HG02759 (cell line): ENCODE results near the gene C9orf152.
"Not testable (repeated sequence)": the region's sequence is repeated elsewhere in the genome, so short reads cannot be mapped to it uniquely, and the experiment has no call there.

Experiments
- ATAC-seq: cut with Tn5 transposase; IDR thresholded peaks from one replicate; pipeline ENCODE4 v1.9.1; 2021; ENCODE audit warnings: mild to moderate bottlenecking, moderate library complexity; ENCODE audit not compliant: unreplicated experiment

C9orf152 gene

GRCh38 chr9:110214586-110215355 is 6.8 kb upstream of the C9orf152 start:
- ATAC-seq: no peak

DNA sequence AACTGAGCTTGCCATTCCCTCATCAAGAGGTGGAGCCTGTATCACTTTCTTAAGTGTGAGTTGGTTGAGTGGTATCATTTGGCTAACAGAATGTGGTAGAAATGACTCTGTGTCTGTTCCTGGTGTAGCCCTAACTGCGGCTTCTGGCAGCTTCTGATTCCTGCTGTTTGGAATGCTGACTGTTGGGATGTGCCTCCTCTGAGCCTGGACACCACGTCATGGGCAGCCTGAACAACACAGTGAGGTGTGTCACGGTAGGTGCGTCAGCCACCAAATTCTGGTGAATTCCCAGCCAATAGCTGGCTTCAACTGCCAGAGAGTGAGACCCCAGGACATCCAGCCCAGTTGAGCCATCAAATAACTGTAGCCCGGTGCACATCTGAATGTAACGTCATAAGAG is 6.1 kb upstream of the C9orf152 start:
- no peak for ATAC-seq

DNA sequence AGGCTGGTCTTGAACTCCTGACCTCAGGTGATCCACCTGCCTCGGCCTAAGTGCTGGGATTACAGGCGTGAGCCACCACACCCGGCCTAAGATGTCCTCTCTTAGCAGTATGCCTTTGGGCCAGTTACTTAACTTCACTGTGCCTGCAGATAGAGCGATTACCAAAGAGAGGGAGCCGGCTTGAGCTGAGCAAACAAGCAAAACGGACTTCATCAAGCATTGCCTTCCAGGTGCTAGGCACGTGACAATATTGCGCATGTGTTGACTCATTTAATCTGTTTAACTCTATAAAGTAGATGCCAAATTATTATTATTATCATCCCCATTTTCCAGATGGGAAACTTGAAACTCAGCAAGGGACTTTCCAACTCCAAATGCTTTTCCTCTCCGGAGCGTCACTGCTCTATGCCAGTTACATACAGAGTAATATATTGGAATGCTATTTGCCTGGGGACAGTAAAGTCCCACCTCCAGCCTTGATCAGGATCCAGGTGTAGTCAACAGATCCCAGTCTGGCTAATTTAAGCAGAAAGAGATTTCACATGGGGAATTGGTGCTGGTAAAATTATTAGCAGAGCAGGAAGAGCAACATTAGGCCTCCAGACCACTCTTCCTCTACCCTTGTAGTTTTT is 5.6 kb upstream of the C9orf152 start:
- ATAC-seq: no peak

DNA sequence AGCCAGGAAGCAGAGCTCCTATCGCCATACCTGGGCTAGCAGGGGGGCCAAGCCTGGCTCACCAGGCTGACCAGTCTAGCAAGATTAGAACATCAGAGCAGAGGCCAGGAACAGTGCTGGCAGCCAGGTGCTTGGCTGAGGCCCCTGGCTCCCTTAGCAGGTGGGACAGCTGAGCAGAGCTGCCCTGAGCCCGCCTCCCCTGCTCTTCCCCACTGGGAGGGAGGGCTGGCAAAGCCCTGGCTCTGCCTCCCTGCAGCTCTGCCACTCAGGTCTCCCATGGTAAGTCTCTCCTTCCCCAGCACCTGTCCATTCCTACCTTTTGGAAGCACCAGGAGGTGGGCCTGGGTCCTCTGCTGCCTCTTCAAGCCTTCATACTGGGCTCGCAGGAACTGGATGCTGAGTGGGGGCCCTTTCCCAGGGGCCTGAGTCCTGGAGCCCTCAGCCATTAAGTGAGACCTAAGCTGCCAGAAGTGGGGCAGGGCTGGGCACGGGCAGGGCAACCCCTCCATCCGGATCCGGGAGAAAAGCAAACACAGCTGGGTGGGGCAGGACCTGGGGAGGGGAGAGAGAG is 803 bp downstream of the C9orf152 start:
- no peak for ATAC-seq

- ATAC-seq: no peak
Observed at GRCh38 chr9:110206389-110206788, 1.6 kb downstream of the C9orf152 start.

DNA sequence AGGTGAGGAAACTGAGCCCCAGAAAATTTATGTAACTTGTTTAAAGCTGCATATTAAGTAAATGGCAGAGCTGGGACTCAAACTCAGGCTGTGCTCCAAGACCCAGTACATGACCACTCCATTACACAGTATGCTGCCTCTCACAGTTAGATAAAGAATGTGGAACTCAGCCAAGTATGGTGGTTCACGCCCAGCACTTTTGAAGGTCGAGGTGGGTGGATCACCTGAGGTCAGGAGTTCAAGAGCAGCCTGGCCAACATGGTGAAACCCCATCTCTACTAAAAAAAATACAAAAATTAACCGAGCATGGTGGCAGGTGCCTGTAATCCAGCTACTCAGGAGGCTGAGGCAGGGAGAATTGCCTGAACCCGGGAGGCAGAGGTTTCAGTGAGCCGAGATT is 2.3 kb downstream of the C9orf152 start:
- not testable (repeated sequence) for ATAC-seq

DNA sequence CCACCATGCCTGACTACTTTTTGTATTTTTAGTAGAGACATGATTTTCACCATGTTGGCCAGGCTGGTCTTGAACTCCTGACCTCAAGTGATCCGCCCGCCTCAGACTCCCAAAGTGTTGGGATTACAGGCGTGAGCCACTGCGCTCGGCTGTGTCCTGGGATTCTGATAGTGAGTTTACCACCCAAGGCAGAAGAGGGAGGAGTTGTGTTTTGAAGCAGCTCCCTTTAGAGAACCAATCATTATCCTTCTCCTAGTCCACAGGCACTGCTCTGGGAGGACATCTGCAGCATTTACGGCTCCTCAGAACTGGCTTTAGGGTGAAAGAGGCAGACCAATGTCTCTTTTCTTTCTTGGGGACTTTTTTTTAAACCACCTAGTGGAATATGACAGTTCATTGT is 5.7 kb downstream of the C9orf152 start:
- no peak for ATAC-seq

DNA sequence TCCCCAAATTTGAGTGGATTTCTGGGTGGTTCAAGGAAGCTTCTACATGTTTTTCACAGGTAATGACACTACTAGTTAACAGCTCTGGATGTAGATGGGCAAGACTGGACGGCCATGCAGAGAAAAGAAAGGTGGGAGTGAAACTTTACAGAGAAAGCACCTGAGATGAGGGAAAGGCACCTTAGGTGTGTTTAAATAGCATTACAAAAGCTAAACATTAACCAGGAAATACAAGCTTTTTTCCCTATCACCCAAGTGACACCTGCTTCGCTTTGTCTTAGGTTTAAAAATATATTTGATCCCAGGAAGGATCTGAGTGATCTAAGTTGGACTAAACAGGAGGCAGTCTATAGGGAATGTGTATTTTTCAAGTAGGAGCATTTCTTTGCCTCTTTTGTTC is 8.3 kb downstream of the C9orf152 start:
- no peak for ATAC-seq

DNA sequence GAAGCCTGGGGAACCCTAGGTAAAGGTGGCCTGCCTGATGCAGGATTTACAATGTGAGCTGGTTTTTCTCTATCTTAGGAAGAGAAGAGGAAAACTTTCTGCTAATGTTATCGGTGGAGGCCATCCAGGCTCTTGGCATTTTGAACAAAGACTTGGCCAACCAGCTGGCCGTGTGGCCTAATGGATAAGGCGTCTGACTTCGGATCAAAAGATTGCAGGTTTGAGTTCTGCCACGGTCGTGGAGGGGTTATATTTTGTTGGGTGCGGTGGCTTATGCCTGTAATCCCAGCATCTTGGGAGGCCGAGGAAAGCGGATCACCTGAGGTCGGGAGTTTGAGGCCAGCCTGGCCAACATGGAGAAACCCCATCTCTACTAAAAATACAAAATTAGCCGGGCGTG is 9.6 kb downstream of the C9orf152 start:
- ATAC-seq: no peak

DNA sequence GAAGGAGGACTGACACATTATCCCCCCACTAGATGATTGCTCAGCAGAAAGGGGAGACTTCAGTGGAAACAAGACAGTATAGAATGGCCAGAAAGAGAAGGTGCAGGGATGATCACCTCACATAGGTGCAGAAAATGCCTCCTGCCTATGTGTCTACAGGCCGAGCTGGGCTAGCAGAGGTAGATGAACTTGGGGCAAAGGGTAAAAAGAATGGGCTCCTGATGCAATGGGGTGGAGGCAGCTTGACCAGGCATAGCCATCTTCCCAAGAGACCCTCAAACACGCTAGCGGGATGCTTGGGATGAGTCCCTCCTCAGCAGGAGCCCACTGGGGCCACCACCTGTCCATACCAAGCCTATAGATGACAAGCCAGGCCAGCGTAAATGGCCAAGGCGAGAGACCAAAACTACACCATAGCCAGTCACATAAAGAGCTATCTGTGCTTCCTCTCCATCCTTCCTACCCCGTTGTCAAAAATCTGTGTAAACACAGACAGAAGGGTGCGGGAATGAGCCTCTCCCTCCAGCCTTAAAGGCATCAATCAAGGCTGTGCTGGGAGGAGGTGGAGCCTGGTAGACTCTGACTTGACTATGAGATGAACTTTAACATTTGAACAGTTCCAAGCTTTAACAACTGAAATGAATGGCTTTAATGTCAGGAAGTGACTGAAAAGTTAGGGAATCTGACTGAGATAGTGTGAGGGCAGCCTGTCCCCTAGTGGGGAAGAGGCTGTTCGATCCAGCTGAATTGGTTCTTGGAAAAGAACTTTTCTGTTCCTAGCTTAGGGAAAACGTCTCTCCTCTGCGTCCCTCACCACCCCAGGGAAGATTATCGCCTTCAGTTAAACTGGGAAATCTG is 10.4 kb downstream of the C9orf152 start:
- no peak for ATAC-seq

DNA sequence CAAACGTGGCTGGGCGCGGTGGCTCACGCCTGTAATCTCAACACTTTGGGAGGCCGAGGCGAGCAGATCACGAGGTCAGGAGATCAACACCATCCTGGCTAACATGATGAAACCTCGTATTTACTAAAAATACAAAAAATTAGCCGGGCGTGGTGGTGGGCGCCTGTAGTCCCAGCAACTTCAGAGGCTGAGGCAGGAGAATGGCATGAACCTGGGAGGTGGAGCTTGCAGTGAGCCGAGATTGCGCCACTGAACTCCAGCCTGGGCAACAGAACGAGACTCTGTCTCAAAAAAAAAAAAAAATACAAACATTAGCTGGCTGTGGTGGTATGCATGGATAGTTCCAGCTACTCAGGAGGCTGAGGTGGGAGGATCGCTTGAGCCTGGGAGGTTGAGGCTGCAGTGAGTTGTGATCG is 11.9 kb downstream of the C9orf152 start:
- ATAC-seq: not testable (repeated sequence)

DNA sequence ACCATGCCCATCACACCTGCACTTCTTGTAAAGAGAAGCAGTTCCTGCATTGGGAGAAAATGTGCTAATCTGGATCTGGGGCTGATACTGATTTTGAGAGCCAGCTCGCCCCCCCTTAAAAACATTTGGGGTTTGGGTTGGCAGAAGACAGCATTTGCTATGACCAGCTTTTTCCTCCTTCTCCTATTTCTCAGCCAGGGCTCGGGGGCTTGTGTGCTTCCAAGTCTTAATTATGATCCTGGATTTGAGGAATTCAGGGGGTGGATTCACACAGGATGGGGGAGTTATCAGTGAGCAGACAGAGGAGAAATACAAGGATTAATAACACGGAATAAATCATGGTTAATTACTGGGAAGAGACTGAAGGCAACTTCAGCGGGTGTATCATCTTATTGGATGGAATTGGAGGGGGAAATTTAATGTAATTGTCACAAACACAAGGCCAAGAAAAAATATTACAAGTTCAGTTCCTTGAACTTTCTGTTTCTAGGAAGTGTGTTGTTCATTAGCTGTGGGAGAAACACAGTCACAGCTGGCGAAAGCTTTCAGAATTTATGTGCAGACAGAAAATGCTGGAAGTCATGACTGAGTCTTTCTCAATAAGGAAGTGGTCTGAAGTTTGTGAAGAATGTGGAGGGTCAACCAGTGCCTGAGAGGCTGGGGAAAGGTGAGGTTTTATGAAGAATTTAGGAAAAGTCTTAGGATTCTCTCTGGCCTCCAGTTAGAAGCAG is 15.3 kb downstream of the C9orf152 start:
- no peak for ATAC-seq

DNA sequence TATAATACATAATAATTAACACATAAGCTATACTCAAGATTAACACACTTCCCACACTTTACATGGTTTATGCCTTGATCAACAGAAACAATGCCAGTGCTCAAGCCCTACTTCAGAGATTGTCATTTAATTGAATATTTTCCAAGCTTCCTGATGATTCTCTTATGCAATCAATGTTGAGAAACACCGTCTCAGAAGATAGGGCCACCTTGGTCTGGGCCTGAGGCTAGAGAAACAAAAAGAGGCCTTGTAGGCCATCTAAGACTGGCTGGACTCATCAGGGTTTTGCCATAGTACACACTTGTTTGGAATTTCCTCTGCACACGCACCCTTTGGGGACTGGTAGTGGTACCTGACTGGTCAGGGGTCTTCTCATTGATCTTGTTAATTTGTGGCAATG is 16.3 kb downstream of the C9orf152 start:
- no peak for ATAC-seq

- ATAC-seq: no peak
Observed at GRCh38 chr9:110189559-110190320, 18.2 kb downstream of the C9orf152 start.

DNA sequence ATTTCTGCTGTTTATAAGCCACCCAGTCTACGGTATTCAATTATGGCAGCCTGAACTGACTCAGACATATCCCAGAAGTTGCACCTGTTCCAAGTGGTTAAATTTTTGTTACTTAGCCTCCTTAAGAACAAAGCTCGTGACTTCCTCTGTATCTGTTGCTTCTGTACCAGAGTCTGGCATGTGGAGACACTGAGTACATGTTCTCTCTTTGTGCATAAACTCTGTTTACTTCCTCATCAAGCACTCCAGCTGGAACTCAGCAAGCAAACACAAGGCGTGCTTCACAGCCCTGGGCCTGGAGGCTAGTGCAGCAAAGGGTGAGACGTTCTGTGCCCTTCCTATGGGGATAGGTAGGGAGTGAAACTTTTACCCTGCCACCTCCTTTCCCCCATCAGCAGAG is 19.0 kb downstream of the C9orf152 start:
- no peak for ATAC-seq

DNA sequence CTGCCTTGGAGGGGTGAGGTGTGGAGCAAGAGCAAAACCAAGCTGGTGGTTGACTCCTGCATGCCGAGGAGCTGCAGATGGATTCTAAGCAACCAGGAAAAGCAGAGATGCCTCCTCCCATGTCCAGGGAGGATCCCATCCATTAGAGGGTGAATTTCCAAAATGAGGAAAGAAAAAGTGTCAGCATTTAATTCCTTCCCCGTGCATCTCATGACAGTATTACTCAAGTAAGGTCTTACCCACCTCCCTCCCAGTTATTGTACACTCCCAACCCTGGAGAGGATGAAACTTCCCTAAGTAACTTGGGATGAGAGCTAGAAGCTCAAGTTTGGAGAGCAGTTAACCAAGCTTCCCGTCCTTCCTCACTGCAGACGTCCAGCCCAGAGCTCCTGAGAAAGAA is 19.9 kb downstream of the C9orf152 start:
- ATAC-seq: no peak

DNA sequence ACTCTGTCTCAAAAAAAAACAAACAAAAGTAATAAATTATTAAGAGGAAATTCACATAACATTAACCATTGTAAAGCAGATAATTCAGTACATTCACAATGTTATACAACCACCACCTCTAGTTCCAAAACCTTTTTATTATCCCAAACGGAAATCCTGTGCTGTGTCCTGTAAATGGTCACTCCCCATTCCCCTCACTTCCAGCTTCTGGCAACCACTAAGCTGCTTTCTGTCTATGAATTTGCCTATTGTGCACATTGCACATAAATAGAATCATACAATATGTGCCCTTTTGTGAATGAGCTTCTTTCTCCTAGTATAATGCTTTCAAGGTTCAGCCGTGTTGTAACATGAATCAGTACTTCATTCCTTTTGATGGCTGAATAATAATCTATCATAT is 20.8 kb downstream of the C9orf152 start:
- ATAC-seq: no peak

DNA sequence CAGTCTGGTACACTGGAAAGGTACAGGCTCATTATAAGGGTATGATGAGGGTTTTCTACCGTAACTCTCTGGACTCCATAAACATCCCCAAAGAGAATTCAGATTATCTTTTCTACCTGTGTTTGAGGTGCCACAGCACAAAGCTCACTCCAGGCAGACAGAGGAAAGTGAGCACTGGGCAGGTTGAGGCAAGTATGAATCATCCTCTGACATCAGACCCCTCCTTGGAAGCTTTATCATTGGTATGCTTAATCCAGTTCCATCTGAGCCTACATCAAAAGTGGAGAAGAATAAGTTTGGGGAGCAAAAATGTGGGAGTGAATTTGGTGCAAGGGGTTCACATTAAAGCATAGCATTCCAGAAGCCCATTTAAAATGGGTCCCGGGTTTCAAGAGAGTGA is 21.7 kb downstream of the C9orf152 start:
- ATAC-seq: no peak

DNA sequence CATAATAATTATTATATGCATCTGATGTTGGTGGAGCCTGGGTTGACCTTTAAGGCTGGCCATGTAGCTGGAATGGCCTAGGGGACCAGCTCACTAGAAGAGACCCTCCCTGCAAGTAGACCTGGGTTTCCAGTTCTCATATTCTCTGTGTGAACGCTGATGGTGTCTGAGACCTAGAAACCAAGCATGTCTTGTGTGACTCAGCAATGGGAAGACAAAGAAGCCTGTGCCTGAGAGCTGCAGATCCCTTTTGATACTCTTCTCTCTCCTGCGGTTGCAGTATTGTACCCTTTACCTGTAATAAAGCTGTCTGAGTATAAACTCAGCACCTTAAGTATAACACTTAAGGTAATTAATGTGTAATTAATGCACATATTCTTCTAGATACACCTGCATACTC is 22.2 kb downstream of the C9orf152 start:
- no peak for ATAC-seq
